Spleen (tissue), 7 donors: Measurements from ENCODE around the gene FBXL12.

ENCODE experiments used
- POLR2A ChIP-seq, 3 donors: fragments of 450-650 bp; IDR thresholded peaks; one replicate each; pipeline ENCODE4 v1.5.1; 2017; ENCODE audit warnings: antibody characterized with exemption in 3 of 3, mild to moderate bottlenecking in 1 of 3
- POLR2AphosphoS5 ChIP-seq, 3 donors: sonication (generic); formaldehyde crosslinking; IDR thresholded peaks; one replicate each; pipeline ENCODE4 v1.5.1; 2017; ENCODE audit warnings: antibody characterized with exemption in 3 of 3
- TF ChIP-seq, protein P1 (sequence below), 11 experiments: fragments of 200-600 bp in 7 of 11; fragments of 450-650 bp in 4 of 11; sonication (generic) in 4 of 11; IDR thresholded peaks in 8 of 11; conservative IDR thresholded peaks in 3 of 11; 1 replicate in 7 of 11; 2 replicates in 4 of 11; pipeline versions ENCODE4 v1.4.0 to v1.8.0; 2016 to 2021; ENCODE audit warnings: antibody characterized with exemption in 11 of 11, inconsistent platforms in 4 of 11, mild to moderate bottlenecking in 1 of 11
- donor health status: DM: no; HTN: no; CAD: no; lungs with moderate emphysema.
- donor health status: DM: no; HTN: no; CAD: no.
- donor health status: DM: no; HTN: no; CAD: no.

DNA sequence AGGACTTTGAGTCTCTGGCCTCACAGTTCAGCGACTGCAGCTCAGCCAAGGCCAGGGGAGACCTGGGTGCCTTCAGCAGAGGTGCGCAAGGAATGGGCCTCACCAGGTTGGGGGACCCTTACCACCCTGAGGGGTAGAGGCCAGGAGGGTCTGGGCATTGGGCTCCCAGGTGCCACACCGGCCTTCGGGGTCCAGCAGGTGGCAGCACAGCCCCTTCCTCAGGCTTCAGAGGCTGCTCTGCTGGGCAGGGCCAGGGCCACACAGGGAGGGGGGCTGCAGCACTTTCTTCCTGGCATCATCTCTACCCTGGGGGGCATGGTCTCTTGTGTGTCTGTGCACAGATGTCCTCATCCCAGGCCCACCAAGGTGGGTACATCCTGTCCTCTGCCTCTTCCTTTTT is 29.2 kb upstream of the FBXL12 start:
- TF ChIP-seq, protein P1, sequence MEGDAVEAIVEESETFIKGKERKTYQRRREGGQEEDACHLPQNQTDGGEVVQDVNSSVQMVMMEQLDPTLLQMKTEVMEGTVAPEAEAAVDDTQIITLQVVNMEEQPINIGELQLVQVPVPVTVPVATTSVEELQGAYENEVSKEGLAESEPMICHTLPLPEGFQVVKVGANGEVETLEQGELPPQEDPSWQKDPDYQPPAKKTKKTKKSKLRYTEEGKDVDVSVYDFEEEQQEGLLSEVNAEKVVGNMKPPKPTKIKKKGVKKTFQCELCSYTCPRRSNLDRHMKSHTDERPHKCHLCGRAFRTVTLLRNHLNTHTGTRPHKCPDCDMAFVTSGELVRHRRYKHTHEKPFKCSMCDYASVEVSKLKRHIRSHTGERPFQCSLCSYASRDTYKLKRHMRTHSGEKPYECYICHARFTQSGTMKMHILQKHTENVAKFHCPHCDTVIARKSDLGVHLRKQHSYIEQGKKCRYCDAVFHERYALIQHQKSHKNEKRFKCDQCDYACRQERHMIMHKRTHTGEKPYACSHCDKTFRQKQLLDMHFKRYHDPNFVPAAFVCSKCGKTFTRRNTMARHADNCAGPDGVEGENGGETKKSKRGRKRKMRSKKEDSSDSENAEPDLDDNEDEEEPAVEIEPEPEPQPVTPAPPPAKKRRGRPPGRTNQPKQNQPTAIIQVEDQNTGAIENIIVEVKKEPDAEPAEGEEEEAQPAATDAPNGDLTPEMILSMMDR (IDR thresholded peaks at IDR 0.05 in 8 of 11, conservative IDR thresholded peaks at IDR 0.05 in 3 of 11): peak in 6 of 11 experiments; percentile 3 to 55 (median 30)
- TF ChIP-seq POLR2A (IDR thresholded peaks at IDR 0.05) (no peak), POLR2AphosphoS5 (IDR thresholded peaks at IDR 0.05) (no peak)
